Panc1 (cell line): ENCODE measurements around the gene PER3. TPM values are rescaled to one million over a fixed set of nuclear protein-coding genes. Genes with fewer than 3 reads are reported as not detected.

ENCODE experiments used
- ATAC-seq: fragments of 200-7000 bp; cut with Tn5 transposase; 2 replicates; pipeline ENCODE4 v1.9.1; 2020; ENCODE audit warnings: mild to moderate bottlenecking, moderate library complexity
- BruUV-seq: library from RNA; stranded (reverse); fragments of 400-500 nt; replicated peaks from 2 replicates; lab custom pipeline; 2021; lab: Mats Ljungman, UMichigan
- CTCF ChIA-PET: fragments of 300-600 bp; sonication (Branson Sonifier 250); formaldehyde crosslinking; loops from one replicate; lab custom pipeline; 2022; ENCODE audit warnings: antibody characterized with exemption; lab: Charles Lee
- POLR2A ChIA-PET: fragments of 300-600 bp; sonication (Branson Sonifier 250); formaldehyde crosslinking; loops from one replicate; lab custom pipeline; 2022; ENCODE audit warnings: antibody characterized with exemption; lab: Charles Lee
- DNase-seq: peaks from one replicate; pipeline ENCODE4 v3.0.0-alpha.2; 2010; ENCODE audit warnings: low read depth, low spot score
- H3K27ac ChIP-seq: 2 replicates; pipeline ENCODE4 v1.5.1; 2011; ENCODE audit warnings: mild to moderate bottlenecking, low read length, inconsistent platforms
- H3K27me3 ChIP-seq: fragments of 200-500 bp; sonication (Bioruptor generic); 2 replicates; pipeline ENCODE4 v1.6.0; 2014; ENCODE audit warnings: low read length, inconsistent platforms; ENCODE audit not compliant: control insufficient read depth, insufficient read depth
- H3K36me3 ChIP-seq: fragments of 200-500 bp; sonication (Bioruptor generic); 2 replicates; pipeline ENCODE4 v1.5.1; 2014; ENCODE audit warnings: inconsistent platforms, mild to moderate bottlenecking, low read length, moderate library complexity; ENCODE audit not compliant: control insufficient read depth, insufficient read depth
- H3K4me1 ChIP-seq: 2 replicates; pipeline ENCODE4 v1.5.1; 2011; ENCODE audit warnings: inconsistent platforms, mild to moderate bottlenecking, low read length, moderate library complexity; ENCODE audit not compliant: control insufficient read depth, insufficient read depth
- H3K4me3 ChIP-seq, 2 experiments: 2 replicates each; pipeline ENCODE4 v1.5.1; 2011 to 2012; ENCODE audit warnings: low read depth in 2 of 2, low read length in 2 of 2, mild to moderate bottlenecking in 2 of 2, inconsistent platforms in 1 of 2, moderate library complexity in 1 of 2
- H3K9me3 ChIP-seq: fragments of 200-500 bp; sonication (Bioruptor generic); 2 replicates; pipeline ENCODE4 v1.5.1; 2014; ENCODE audit warnings: low read depth, mild to moderate bottlenecking, inconsistent platforms, low read length, moderate library complexity; ENCODE audit not compliant: control insufficient read depth, insufficient read depth
- POLR2AphosphoS5 ChIP-seq: IDR thresholded peaks from 2 replicates; pipeline ENCODE4 v1.6.1; 2012; ENCODE audit warnings: mild to moderate bottlenecking, low read depth, low read length, moderate library complexity
- SIN3A ChIP-seq: IDR thresholded peaks from 2 replicates; pipeline ENCODE4 v1.6.1; 2012; ENCODE audit warnings: low read depth, mild to moderate bottlenecking, low read length, moderate library complexity, borderline replicate concordance; ENCODE audit not compliant: insufficient read depth
- TCF7L2 ChIP-seq: IDR thresholded peaks from 2 replicates; pipeline ENCODE4 v1.6.1; 2011; ENCODE audit warnings: mild to moderate bottlenecking, low read depth, low read length, inconsistent platforms
- in situ Hi-C: cut with HindIII; loops from 2 replicates; pipeline ENCODE4 v1.10.0; 2016; ENCODE audit warnings: low sequenced_read_pairs, low pct_unique_long_range_greater_than_20kb
- intact Hi-C: fragments of 100-400 bp; cut with micrococcal nuclease; formaldehyde crosslinking; loops from one replicate; pipeline ENCODE4 v1.10.0; 2022; ENCODE audit not compliant: unreplicated experiment
- total RNA-seq: library from RNA; stranded (reverse); gene quantifications from one replicate; pipeline ENCODE4 v1.2.1, GENCODE V29; 2021; ENCODE audit not compliant: unreplicated experiment
- TF ChIP-seq, protein P1 (sequence below), 2 experiments: IDR thresholded peaks; 2 replicates each; pipeline ENCODE4 v1.6.1; 2011 to 2012; ENCODE audit warnings: low read depth in 2 of 2, control low read depth in 1 of 2, low read length in 1 of 2, mild to moderate bottlenecking in 1 of 2, moderate library complexity in 1 of 2; ENCODE audit not compliant: insufficient read depth in 1 of 2
- TF ChIP-seq, protein P2 (sequence below): fragments of 450-650 bp; IDR thresholded peaks from 2 replicates; pipeline ENCODE4 v1.5.1; 2017; ENCODE audit warnings: mild to moderate bottlenecking

PER3 gene
- total RNA-seq, 1 experiment from 2014 or later = 17.0 TPM

DNA sequence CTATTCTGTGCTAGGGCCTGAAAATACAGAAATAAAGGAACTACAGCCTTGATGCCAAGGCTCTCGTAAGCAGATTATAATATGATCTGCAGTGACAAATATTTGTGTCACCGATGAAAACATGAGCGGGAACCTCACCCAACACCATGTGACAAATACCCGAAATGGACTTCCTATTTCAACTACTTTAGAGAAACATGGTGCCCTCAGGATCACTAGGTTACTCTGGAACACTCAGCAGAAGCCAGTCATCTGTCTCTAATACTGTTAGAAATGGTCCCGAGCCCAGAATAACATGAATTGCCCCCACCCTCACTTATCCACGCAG is 13.5 kb upstream of the PER3 start:
- DNase-seq (peak; percentile 10), ATAC-seq (peak; percentile 29)
- Histone ChIP-seq H3K4me3 (peak overlapping the region; percentile 92 to 93), H3K27me3 (no peaks in the 10 kb centered on the region), H3K36me3 (peaks cover 10% of the 10 kb centered on the region), H3K4me1 (peaks cover 14% of the 10 kb centered on the region; the same call in 1 of the 2 replicates), H3K9me3 (no peaks in the 10 kb centered on the region), H3K27ac (peak overlapping the region; percentile 84)
- TF ChIP-seq SIN3A (no peak), TCF7L2 (no peak), POLR2AphosphoS5 (no peak)
- TF ChIP-seq, protein P1, sequence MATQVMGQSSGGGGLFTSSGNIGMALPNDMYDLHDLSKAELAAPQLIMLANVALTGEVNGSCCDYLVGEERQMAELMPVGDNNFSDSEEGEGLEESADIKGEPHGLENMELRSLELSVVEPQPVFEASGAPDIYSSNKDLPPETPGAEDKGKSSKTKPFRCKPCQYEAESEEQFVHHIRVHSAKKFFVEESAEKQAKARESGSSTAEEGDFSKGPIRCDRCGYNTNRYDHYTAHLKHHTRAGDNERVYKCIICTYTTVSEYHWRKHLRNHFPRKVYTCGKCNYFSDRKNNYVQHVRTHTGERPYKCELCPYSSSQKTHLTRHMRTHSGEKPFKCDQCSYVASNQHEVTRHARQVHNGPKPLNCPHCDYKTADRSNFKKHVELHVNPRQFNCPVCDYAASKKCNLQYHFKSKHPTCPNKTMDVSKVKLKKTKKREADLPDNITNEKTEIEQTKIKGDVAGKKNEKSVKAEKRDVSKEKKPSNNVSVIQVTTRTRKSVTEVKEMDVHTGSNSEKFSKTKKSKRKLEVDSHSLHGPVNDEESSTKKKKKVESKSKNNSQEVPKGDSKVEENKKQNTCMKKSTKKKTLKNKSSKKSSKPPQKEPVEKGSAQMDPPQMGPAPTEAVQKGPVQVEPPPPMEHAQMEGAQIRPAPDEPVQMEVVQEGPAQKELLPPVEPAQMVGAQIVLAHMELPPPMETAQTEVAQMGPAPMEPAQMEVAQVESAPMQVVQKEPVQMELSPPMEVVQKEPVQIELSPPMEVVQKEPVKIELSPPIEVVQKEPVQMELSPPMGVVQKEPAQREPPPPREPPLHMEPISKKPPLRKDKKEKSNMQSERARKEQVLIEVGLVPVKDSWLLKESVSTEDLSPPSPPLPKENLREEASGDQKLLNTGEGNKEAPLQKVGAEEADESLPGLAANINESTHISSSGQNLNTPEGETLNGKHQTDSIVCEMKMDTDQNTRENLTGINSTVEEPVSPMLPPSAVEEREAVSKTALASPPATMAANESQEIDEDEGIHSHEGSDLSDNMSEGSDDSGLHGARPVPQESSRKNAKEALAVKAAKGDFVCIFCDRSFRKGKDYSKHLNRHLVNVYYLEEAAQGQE (IDR thresholded peaks at IDR 0.05; ENCODE audit: insufficient read depth in 1 of 2, low read depth in 2 of 2, low read length in 1 of 2) = no peak
- TF ChIP-seq, protein P2, sequence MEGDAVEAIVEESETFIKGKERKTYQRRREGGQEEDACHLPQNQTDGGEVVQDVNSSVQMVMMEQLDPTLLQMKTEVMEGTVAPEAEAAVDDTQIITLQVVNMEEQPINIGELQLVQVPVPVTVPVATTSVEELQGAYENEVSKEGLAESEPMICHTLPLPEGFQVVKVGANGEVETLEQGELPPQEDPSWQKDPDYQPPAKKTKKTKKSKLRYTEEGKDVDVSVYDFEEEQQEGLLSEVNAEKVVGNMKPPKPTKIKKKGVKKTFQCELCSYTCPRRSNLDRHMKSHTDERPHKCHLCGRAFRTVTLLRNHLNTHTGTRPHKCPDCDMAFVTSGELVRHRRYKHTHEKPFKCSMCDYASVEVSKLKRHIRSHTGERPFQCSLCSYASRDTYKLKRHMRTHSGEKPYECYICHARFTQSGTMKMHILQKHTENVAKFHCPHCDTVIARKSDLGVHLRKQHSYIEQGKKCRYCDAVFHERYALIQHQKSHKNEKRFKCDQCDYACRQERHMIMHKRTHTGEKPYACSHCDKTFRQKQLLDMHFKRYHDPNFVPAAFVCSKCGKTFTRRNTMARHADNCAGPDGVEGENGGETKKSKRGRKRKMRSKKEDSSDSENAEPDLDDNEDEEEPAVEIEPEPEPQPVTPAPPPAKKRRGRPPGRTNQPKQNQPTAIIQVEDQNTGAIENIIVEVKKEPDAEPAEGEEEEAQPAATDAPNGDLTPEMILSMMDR = no peak
- intact Hi-C loops = no loop called here
- in situ Hi-C loops = no loop called here
- no TSS peak for BruUV-seq
- CTCF ChIA-PET = no interaction called here
- POLR2A ChIA-PET = no interaction called here

DNA sequence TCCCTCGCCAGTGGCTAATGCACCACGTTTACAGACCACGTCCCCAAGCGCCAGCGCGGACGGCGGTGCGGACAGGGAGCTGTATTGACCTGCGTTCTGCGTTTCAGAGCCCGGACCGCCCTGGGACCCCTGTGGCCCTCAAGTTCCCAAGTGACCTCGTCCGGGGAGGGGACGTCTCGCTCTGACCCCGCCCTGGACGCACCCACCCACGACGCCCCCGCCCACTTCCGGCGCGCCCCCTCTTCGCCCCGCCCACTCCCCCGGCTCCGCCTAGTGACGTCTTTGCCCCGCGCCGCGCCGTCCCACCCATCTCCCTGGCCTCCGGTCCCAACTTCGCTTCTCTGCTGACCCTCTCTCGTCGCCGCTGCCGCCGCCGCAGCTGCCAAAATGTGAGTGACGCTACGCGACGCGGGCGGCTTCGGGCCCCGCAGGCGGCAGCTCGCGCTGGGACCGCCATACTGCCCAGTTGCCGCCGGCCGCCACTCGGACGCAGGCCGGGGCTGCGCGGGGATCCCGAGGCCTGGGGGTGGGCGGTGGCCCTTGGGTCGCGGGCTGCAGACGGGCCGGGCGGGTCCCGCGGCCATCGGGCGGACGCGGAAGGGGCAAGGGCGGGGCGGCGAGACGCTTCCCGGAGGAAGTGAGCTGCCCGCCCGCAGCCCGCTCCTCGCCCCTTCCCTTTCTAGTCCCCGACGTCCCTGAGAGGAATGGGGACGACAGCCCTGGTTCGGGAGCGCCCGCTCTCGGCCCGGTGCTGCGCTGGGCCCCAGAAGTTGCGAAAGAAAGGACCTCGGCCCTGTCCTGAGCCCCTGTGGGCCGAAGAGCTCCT is 12.9 kb upstream of the PER3 start, which contains the start of gene VAMP3:
Gene VAMP3 (plus strand): TSS at position 300 of the 826 bp plus-strand sequence. CDS start 88 bp downstream, at position 388.
- peak; percentile 97 for ATAC-seq
- peaks cover 10% of the 10 kb centered on the region for H3K36me3 ChIP-seq
- no peaks in the 10 kb centered on the region for H3K9me3 ChIP-seq
- intact Hi-C loops = no loop called here
- H3K27me3 ChIP-seq = no peaks in the 10 kb centered on the region
- CTCF ChIA-PET = no interaction called here
- TF ChIP-seq SIN3A (peak; percentile 63; the same call in 1 of the 2 replicates), TCF7L2 (no peak), POLR2AphosphoS5 (peak; percentile 37; the same call in 1 of the 2 replicates)
- TF ChIP-seq, protein P1 (IDR thresholded peaks at IDR 0.05; ENCODE audit: insufficient read depth in 1 of 2, low read depth in 2 of 2, low read length in 1 of 2) = no peak
- TF ChIP-seq, protein P2 = no peak
- H3K4me1 ChIP-seq = peaks cover 14% of the 10 kb centered on the region; the same call in 1 of the 2 replicates
- peak within 1 kb of the TSS; percentile 84 for H3K27ac ChIP-seq
- BruUV-seq = no TSS peak
- in situ Hi-C loops = no loop called here
- no peak for DNase-seq
- POLR2A ChIA-PET = no interaction called here
- peak within 1 kb of the TSS; percentile 92 to 93 for H3K4me3 ChIP-seq
